ENCODE results near the gene CD99L2. TPM values are rescaled to one million over a fixed set of nuclear protein-coding genes. Genes with fewer than 3 reads are reported as not detected.

The CD99L2 gene
- total RNA-seq, 2 donors from 2014 or later = 11.3 to 18.7 TPM

GRCh38 chrX:150926304-150926703 lies 27.8 kb upstream of the CD99L2 start:
- Mint-ChIP-seq H3K4me3 (no peak overlapping the region), H3K4me1 (peaks cover 23% of the 10 kb centered on the region), H3K27me3 (ENCODE audit: insufficient read depth) (peaks cover 5% of the 10 kb centered on the region), H3K27ac (no peak overlapping the region), H3K9me3 (peaks cover 17% of the 10 kb centered on the region), H3K36me3 (ENCODE audit: low read depth) (peaks cover 2% of the 10 kb centered on the region)
- WGBS, 2 experiments (ENCODE audit: insufficient coverage in 1 of 2, insufficient read length in 1 of 2) = 100% methylated on average over 2 of the region's 2 CpGs; no CpG with 5 or more reads in 1 of the 2 experiments
- Histone ChIP-seq H3K4me1 (ENCODE audit: control insufficient read depth, insufficient read depth, low read length) (no peaks in the 10 kb centered on the region), H3K9me3 (ENCODE audit: control insufficient read depth, low read length) (peaks cover 7% of the 10 kb centered on the region), H3K27me3 (ENCODE audit: control insufficient read depth, insufficient read depth, low read length, poor library complexity, severe bottlenecking) (no peaks in the 10 kb centered on the region), H3K36me3 (ENCODE audit: control insufficient read depth, insufficient read depth, low read length) (no peaks in the 10 kb centered on the region), H3K9ac (ENCODE audit: extremely low read depth, low read length, poor library complexity, severe bottlenecking) (no peak overlapping the region), H3K4me3 (ENCODE audit: low read length) (no peak overlapping the region), H3K27ac (ENCODE audit: low read depth, low read length) (no peak overlapping the region)
- no peak for TF ChIP-seq CTCF (conservative IDR thresholded peaks at IDR 0.05)
- no peak for DNase-seq

GRCh38 chrX:150919401-150919800 lies 20.9 kb upstream of the CD99L2 start:
- Mint-ChIP-seq H3K9me3 (peaks cover 10% of the 10 kb centered on the region), H3K27ac (no peak overlapping the region), H3K36me3 (ENCODE audit: low read depth) (peaks cover 2% of the 10 kb centered on the region), H3K27me3 (ENCODE audit: insufficient read depth) (peaks cover 5% of the 10 kb centered on the region), H3K4me1 (peaks cover 11% of the 10 kb centered on the region), H3K4me3 (no peak overlapping the region)
- no peaks in the 10 kb centered on the region for H3K27me3 ChIP-seq (ENCODE audit: control insufficient read depth, insufficient read depth, low read length, poor library complexity, severe bottlenecking)
- no peaks in the 10 kb centered on the region for H3K36me3 ChIP-seq (ENCODE audit: control insufficient read depth, insufficient read depth, low read length)
- peaks cover 7% of the 10 kb centered on the region for H3K9me3 ChIP-seq (ENCODE audit: control insufficient read depth, low read length)
- no peak overlapping the region for H3K9ac ChIP-seq (ENCODE audit: extremely low read depth, low read length, poor library complexity, severe bottlenecking)
- TF ChIP-seq CTCF (conservative IDR thresholded peaks at IDR 0.05) = no peak
- H3K4me3 ChIP-seq (ENCODE audit: low read length) = no peak overlapping the region
- no peak overlapping the region for H3K27ac ChIP-seq (ENCODE audit: low read depth, low read length)
- DNase-seq = no peak
- H3K4me1 ChIP-seq (ENCODE audit: control insufficient read depth, insufficient read depth, low read length) = peaks cover 3% of the 10 kb centered on the region

GRCh38 chrX:150913511-150913910 lies 15.0 kb upstream of the CD99L2 start:
- Histone ChIP-seq H3K9ac (ENCODE audit: extremely low read depth, low read length, poor library complexity, severe bottlenecking) (no peak overlapping the region), H3K4me3 (ENCODE audit: low read length) (no peak overlapping the region), H3K27me3 (ENCODE audit: control insufficient read depth, insufficient read depth, low read length, poor library complexity, severe bottlenecking) (no peaks in the 10 kb centered on the region), H3K4me1 (ENCODE audit: control insufficient read depth, insufficient read depth, low read length) (no peaks in the 10 kb centered on the region), H3K36me3 (ENCODE audit: control insufficient read depth, insufficient read depth, low read length) (no peaks in the 10 kb centered on the region), H3K27ac (ENCODE audit: low read depth, low read length) (no peak overlapping the region), H3K9me3 (ENCODE audit: control insufficient read depth, low read length) (no peaks in the 10 kb centered on the region)
- H3K4me1 Mint-ChIP-seq = peaks cover 7% of the 10 kb centered on the region
- WGBS, 2 experiments (ENCODE audit: insufficient coverage in 1 of 2, insufficient read length in 1 of 2) = 93 to 100% methylated on average over 4 to 9 of the region's 9 CpGs
- H3K27me3 Mint-ChIP-seq (ENCODE audit: insufficient read depth) = peaks cover 2% of the 10 kb centered on the region
- H3K27ac Mint-ChIP-seq = no peak overlapping the region
- no peak overlapping the region for H3K4me3 Mint-ChIP-seq
- TF ChIP-seq CTCF (conservative IDR thresholded peaks at IDR 0.05) = no peak
- no peak for DNase-seq
- H3K36me3 Mint-ChIP-seq (ENCODE audit: low read depth) = no peaks in the 10 kb centered on the region
- H3K9me3 Mint-ChIP-seq = peaks cover 4% of the 10 kb centered on the region

Measured in endodermal cell (in vitro differentiated cells).